Effector memory CD4-positive, alpha-beta T cell (primary cell): ENCODE measurements around the gene GALC.

ENCODE experiments used
- DNase-seq, 3 donors: peaks; one replicate each; pipeline ENCODE4 v3.0.0-alpha.2; 2020
- H3K27ac ChIP-seq: 2 replicates; pipeline ENCODE4 v1.7.0; 2013; ENCODE audit warnings: mild to moderate bottlenecking, low read length, moderate library complexity; ENCODE audit not compliant: insufficient read depth, poor library complexity, severe bottlenecking
- H3K27me3 ChIP-seq: replicated peaks from 2 replicates; pipeline ENCODE4 v1.7.0; 2013; ENCODE audit warnings: mild to moderate bottlenecking, low read length; ENCODE audit not compliant: insufficient read depth, control insufficient read depth, poor library complexity, severe bottlenecking
- H3K36me3 ChIP-seq: 2 replicates; pipeline ENCODE4 v1.7.0; 2013; ENCODE audit warnings: mild to moderate bottlenecking, low read length, moderate library complexity; ENCODE audit not compliant: control insufficient read depth, insufficient read depth
- H3K4me1 ChIP-seq: 2 replicates; pipeline ENCODE4 v1.7.0; 2013; ENCODE audit warnings: low read length, mild to moderate bottlenecking; ENCODE audit not compliant: control insufficient read depth, insufficient read depth, poor library complexity, severe bottlenecking
- H3K4me3 ChIP-seq: 2 replicates; pipeline ENCODE4 v1.7.0; 2013; ENCODE audit warnings: low read length, low read depth, mild to moderate bottlenecking; ENCODE audit not compliant: insufficient read depth, poor library complexity, severe bottlenecking
- H3K9me3 ChIP-seq: 2 replicates; pipeline ENCODE4 v1.7.0; 2013; ENCODE audit warnings: mild to moderate bottlenecking, low read length, moderate library complexity; ENCODE audit not compliant: control insufficient read depth

GALC gene

DNA sequence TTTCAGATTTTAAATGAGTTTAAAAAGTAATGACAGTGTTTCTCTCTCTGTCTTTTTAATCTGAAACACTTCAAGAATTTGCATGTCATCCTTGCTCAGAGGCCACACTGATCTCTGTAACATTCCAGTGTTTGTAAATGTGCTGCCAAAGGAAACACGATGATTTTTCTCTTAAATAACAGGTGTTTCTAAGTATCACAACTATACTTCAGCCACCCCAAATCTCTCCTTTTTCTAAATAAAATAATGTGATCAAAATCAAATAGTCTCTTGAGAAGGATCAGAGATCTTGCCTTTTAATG lies 3.3 kb upstream of the GALC start:
- Histone ChIP-seq H3K4me3 (no peak overlapping the region), H3K4me1 (peaks cover 11% of the 10 kb centered on the region), H3K27me3 (no peaks in the 10 kb centered on the region), H3K9me3 (no peaks in the 10 kb centered on the region), H3K36me3 (no peaks in the 10 kb centered on the region), H3K27ac (no peak overlapping the region)
- no peak for DNase-seq

DNA sequence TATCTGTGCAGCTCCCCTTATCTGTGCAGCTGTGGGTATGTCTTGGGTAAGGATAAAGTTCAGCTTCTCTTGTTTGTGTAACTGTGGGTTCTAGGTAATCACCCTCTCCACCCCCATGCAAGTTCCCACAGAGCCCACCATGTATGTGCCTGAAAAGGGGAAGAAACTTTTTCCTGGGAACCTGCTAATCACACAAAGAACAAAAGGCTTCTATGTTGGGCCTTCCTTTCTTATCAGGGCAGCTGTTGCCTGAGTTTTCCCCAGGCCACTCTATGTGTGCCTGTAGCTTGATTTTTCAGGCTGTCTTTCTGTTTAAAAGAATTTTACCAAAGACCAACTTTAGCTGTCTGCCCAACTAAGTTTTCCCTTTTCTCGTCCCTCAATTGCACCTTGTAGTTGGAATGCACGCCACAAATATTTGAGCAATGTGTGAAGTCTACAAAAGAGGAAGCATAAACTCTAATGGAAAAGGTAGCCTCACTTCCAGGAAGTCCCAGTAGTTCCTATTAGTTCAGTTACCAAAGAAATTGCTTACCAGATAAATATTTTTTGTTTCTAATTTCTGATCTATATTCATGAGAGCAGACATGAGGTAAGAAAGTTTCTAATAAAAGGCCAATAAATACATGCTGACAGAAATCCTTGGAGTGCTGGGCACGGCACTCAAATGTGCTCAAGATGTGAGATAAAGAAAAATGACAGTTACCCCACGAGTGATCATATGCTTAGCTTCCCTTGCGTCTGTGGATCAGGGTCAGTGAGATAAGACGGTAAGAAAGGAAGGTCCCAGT lies 2.7 kb upstream of the GALC start:
- Histone ChIP-seq H3K4me3 (no peak overlapping the region), H3K36me3 (no peaks in the 10 kb centered on the region), H3K9me3 (no peaks in the 10 kb centered on the region), H3K4me1 (peaks cover 11% of the 10 kb centered on the region), H3K27ac (peak overlapping the region; percentile 87), H3K27me3 (no peaks in the 10 kb centered on the region)
- no peak for DNase-seq

DNA sequence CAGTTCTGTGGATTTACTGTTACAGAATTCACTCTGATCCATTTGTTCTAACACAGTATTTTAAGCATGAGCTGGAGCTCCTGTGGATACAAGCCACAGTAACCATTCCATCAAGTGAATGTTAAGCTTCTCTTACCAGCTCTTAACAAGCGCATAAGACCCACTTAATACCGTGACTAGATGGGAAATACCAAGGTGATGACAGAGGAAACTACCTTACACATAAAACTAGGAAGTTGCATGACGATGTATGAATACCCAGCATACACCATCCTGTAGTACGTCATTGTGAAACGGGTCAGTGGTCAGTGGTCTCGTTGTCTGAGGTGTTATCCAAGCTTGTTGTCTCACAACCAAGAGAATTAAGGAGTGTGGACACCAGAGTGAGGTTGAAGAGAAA lies 2.0 kb upstream of the GALC start:
- peak overlapping the region; percentile 87 for H3K27ac ChIP-seq
- peak; percentile 1 to 45 (median 15) for DNase-seq
- no peaks in the 10 kb centered on the region for H3K36me3 ChIP-seq
- no peaks in the 10 kb centered on the region for H3K9me3 ChIP-seq
- peaks cover 11% of the 10 kb centered on the region for H3K4me1 ChIP-seq
- no peaks in the 10 kb centered on the region for H3K27me3 ChIP-seq
- no peak overlapping the region for H3K4me3 ChIP-seq

DNA sequence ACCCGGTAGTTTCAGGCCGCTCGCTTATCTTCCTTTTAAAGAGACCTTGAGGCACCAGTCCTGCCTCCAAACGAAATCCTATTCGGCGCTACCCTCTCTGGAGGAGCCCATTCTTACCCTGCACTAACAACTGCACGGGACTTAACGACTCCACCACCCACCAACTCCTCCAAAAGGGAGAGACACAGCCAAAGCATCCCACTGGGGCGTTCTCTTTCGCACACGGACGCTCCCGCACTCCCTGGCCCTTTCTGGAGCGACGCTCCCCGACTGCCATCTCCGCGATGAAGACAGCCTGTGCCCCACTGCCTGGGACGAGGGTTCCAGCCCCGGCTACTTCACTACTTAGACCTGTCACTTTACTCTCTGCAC lies 650 bp downstream of the GALC start:
- Histone ChIP-seq H3K4me3 (peak overlapping the region; percentile 72), H3K36me3 (no peaks in the 10 kb centered on the region), H3K27ac (peak overlapping the region; percentile 87), H3K27me3 (no peaks in the 10 kb centered on the region), H3K4me1 (peaks cover 11% of the 10 kb centered on the region), H3K9me3 (no peaks in the 10 kb centered on the region)
- no peak for DNase-seq

DNA sequence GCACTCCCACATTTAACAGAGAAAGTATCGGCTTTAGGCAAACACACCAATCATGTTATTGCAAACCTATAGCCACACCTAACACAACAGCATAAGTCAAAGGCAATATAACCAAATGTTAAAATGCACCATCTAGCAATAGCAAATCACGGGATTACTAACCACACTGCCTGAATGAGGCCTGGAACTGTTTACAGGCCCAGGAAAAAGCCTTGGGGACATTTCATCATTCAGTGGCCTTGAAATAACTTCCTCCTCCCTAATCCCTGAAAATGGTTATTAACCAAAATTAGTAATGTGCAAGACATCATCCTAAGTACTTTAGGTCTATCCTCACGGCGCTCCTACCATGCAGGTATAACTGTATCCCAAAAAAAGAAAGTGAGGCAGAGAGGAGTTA lies 2.3 kb downstream of the GALC start:
- no peak overlapping the region for H3K4me3 ChIP-seq
- H3K27ac ChIP-seq, result no peak overlapping the region
- H3K27me3 ChIP-seq, result no peaks in the 10 kb centered on the region
- DNase-seq, result no peak
- no peaks in the 10 kb centered on the region for H3K9me3 ChIP-seq
- peaks cover 11% of the 10 kb centered on the region for H3K4me1 ChIP-seq
- H3K36me3 ChIP-seq, result no peaks in the 10 kb centered on the region

DNA sequence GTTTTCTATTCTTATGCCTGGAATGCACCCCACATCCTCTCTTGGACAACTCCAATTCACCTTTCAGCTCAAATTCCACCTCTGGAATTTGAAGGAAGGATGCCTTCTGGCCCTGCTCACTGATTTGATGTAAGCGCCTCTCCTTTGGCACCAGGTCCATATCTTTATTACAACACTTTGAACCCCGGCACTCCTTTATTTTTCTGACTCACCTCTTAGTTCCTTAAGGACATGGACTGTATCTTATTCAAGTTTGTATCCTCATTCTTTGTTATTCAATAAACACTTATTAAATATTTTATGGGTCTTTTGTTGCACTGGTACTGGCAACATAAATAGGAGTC lies 3.1 kb downstream of the GALC start:
- DNase-seq, result no peak
- Histone ChIP-seq H3K4me3 (no peak overlapping the region), H3K27me3 (no peaks in the 10 kb centered on the region), H3K36me3 (no peaks in the 10 kb centered on the region), H3K9me3 (no peaks in the 10 kb centered on the region), H3K27ac (no peak overlapping the region), H3K4me1 (peaks cover 11% of the 10 kb centered on the region)

DNA sequence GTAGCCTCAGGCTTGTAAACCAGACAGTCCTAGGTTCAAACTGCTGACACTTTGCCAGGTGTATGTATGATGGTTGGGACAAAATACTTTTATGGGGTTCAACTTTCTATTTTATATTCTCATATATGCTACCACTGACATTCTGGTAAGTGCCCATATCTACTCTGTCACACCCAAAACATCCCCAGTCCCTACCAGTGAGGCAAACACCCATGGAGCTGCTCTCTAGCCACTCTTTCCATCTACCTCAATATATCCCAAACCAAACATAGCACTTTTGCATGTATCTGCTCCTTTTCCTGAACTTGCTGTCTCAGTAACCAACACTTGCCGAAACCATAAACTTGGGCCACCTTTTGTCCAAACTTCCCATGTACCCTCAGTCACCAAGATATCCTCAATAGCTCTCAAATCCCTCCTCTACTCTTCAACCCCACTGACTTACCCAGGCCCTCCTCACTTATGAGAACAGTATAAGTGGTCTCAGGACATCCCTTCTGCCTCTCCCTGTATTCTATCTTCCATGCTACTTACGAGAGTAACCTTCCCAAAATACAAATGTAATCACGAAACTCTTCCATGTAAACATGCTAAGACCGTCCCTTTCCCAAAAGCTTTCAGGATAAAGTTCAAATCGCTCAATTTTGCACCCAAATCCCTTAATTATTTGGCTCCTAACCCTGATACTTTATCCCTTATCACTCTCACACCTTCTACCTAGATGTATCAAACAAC lies 3.6 kb downstream of the GALC start:
- Histone ChIP-seq H3K4me1 (peaks cover 11% of the 10 kb centered on the region), H3K36me3 (no peaks in the 10 kb centered on the region), H3K27ac (no peak overlapping the region), H3K9me3 (no peaks in the 10 kb centered on the region), H3K4me3 (no peak overlapping the region), H3K27me3 (no peaks in the 10 kb centered on the region)
- no peak for DNase-seq

DNA sequence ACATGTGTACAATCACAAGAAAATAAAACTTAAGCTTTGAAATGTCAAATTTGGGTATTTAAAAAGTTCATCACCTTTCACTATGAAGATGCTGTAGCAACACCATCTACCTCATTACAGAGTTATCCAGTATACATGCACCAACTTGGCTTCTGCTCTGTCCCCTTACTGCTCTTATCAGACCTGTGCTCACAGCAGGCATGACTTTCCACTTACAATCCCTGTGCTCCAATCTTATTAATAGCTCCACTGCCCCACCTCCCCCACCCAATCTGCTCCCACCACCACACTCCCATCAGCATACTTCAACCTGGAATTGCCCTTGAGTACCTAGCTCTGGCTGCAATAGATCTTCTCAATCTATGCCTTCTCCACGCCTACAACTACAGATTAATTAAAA lies 13.3 kb downstream of the GALC start:
- DNase-seq, result no peak
- H3K4me1 ChIP-seq, result no peaks in the 10 kb centered on the region
- no peaks in the 10 kb centered on the region for H3K27me3 ChIP-seq
- H3K36me3 ChIP-seq, result peaks cover 15% of the 10 kb centered on the region
- H3K9me3 ChIP-seq, result no peaks in the 10 kb centered on the region
- no peak overlapping the region for H3K27ac ChIP-seq
- H3K4me3 ChIP-seq, result no peak overlapping the region

DNA sequence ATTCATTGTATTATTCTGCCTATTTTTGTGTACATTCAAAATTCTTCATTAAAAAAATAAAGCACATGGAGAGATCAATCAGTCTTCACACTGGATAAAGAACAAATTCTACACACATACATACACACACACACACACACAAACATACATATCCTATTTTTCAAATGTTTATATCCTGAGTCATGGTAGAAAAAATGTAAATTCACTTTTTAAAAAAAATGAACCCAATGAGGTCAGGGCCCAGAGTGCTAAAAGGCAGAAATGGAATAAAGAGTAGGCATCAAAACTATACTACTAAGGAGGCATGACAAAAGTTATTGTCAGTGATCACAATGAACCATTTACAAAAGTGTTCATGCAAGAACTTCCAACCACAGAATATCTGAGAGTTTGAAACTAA lies 17.3 kb downstream of the GALC start:
- Histone ChIP-seq H3K4me1 (no peaks in the 10 kb centered on the region), H3K4me3 (no peak overlapping the region), H3K36me3 (peaks cover 11% of the 10 kb centered on the region), H3K27me3 (no peaks in the 10 kb centered on the region), H3K27ac (no peak overlapping the region), H3K9me3 (no peaks in the 10 kb centered on the region)
- no peak for DNase-seq

DNA sequence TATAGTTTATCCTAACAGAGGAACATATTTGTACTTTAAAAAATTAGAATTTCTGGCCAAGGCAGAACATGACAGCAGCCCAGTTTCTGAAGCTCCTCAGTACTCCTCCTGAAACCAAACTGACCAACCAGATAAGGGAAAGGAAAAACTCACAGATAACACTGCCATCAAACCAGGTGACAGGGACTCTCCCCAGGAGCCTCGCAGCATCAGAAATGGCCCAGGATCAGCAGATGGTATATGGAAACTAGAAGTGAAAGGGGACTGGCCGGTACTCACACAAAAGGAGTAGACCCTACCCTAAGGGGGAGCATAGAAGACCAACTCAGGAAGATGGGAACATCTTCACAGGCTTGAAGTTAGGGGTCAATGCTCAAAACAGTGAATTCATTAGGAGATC lies 22.0 kb downstream of the GALC start:
- H3K36me3 ChIP-seq, result peaks cover 20% of the 10 kb centered on the region
- H3K4me1 ChIP-seq, result no peaks in the 10 kb centered on the region
- no peaks in the 10 kb centered on the region for H3K9me3 ChIP-seq
- no peak for DNase-seq
- no peak overlapping the region for H3K4me3 ChIP-seq
- H3K27ac ChIP-seq, result no peak overlapping the region
- no peaks in the 10 kb centered on the region for H3K27me3 ChIP-seq
